ENCODE data around the gene TIMP4. TPM values are rescaled to one million over a fixed set of nuclear protein-coding genes. Genes with fewer than 3 reads are reported as not detected.

TIMP4 gene
- total and polyA plus RNA-seq, 4 donors: 0.36 to 1.7 (median 0.76) TPM

DNA sequence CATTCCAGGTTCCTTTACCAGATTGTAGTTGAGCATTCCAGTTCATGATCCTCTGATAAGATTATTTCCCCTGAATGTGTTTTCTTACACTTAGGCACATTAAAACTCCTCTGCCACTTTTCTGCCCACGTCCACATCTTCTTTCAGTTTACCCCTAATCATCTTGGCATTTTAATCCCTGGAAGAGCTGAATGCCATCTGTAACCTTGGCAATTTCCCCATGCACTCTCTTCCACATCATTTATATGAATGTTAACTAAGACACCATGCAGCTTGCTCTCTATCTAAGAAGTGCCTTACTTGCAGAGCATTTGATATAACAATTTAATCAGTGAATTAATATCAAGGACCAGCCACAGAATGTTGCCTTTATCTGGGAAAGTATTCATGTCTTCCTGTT is 25.8 kb downstream of the TIMP4 start (continued):
- TF ChIP-seq, protein P1, sequence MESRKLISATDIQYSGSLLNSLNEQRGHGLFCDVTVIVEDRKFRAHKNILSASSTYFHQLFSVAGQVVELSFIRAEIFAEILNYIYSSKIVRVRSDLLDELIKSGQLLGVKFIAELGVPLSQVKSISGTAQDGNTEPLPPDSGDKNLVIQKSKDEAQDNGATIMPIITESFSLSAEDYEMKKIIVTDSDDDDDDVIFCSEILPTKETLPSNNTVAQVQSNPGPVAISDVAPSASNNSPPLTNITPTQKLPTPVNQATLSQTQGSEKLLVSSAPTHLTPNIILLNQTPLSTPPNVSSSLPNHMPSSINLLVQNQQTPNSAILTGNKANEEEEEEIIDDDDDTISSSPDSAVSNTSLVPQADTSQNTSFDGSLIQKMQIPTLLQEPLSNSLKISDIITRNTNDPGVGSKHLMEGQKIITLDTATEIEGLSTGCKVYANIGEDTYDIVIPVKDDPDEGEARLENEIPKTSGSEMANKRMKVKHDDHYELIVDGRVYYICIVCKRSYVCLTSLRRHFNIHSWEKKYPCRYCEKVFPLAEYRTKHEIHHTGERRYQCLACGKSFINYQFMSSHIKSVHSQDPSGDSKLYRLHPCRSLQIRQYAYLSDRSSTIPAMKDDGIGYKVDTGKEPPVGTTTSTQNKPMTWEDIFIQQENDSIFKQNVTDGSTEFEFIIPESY (IDR thresholded peaks at IDR 0.05): no peak
- TF ChIP-seq SP1 (IDR thresholded peaks at IDR 0.05): no peak
- TF ChIP-seq RAD21 (IDR thresholded peaks at IDR 0.05): no peak
- TF ChIP-seq HNF4A (conservative IDR thresholded peaks at IDR 0.05): no peak
- TF ChIP-seq NR2F2 (IDR thresholded peaks at IDR 0.05): no peak
- TF ChIP-seq HNF4G (IDR thresholded peaks at IDR 0.05): no peak
- TF ChIP-seq FOXA2 (IDR thresholded peaks at IDR 0.05): no peak

DNA sequence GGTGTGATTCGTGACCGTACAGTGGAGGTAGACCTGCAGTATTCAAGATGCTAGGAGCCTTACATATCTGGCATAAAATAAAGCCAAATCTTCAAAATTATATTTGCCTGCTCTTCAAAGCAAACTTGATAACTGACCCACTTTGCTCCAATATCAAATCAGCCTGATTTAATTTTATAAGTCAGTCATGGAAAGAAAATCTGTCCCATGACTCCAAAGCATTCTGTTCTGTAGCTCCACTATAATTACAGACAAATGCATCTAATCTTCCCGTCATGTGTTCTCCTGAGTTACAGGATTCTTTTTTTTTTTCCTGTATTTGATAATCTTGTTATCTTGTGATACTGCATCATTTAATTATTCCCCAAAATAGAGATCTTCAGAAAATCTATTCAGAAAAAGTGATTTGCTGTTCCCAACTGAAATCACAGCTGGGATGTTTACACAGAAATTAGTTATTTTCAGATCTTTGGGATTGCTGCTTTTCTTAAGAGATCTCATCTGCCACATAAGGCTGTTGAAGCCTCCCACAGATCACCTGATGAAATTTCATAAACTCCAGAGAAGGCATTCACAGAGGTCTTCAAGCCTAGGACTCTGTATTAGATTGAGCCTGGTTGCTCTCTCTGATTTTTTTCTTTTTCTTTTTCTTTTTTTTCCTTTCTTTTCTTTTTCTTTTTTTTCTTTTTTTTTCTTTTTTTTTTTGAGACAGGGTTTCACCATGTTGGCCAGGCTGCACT is 27.2 kb downstream of the TIMP4 start:
- TF ChIP-seq RAD21 (IDR thresholded peaks at IDR 0.05) (no peak), FOXA2 (IDR thresholded peaks at IDR 0.05) (no peak), JUND (IDR thresholded peaks at IDR 0.05) (no peak), EGR1 (IDR thresholded peaks at IDR 0.05; ENCODE audit: low read depth in 2 of 2) (no peak), GABPA (IDR thresholded peaks at IDR 0.05 in 1 of 2, conservative IDR thresholded peaks at IDR 0.05 in 1 of 2) (no peak), FOXA1 (IDR thresholded peaks at IDR 0.05) (no peak), TAF1 (conservative IDR thresholded peaks at IDR 0.05) (no peak), SP1 (IDR thresholded peaks at IDR 0.05) (no peak), HNF4A (conservative IDR thresholded peaks at IDR 0.05) (no peak), YY1 (IDR thresholded peaks at IDR 0.05) (no peak), HNF4G (IDR thresholded peaks at IDR 0.05) (no peak)
- TF ChIP-seq, protein P1 (IDR thresholded peaks at IDR 0.05): no peak
- Histone ChIP-seq H3K4me3 (ENCODE audit: low read depth in 1 of 3, low read length in 3 of 3) (no peak overlapping the region), H3K9ac (ENCODE audit: low read depth in 1 of 2, low read length in 2 of 2) (no peak overlapping the region), H3K4me1 (ENCODE audit: control insufficient read depth in 4 of 4, insufficient read depth in 4 of 4, low read length in 3 of 4) (no peaks in the 10 kb centered on the region), H3K36me3 (ENCODE audit: control insufficient read depth in 4 of 4, insufficient read depth in 3 of 4, low read depth in 1 of 4, low read length in 3 of 4) (no peaks in the 10 kb centered on the region), H3K27ac (ENCODE audit: low read depth in 1 of 2, low read length in 2 of 2) (no peak overlapping the region), H3K9me3 (ENCODE audit: control insufficient read depth in 4 of 4, low read length in 3 of 4) (no peaks in the 10 kb centered on the region), H3K27me3 (ENCODE audit: control insufficient read depth in 4 of 4, insufficient read depth in 4 of 4, low read length in 3 of 4) (peaks cover 0 to 5% (median 2%) of the 10 kb centered on the region in 4 donors)
- DNase-seq (ENCODE audit: low spot score): no peak
- WGBS: 86% methylated on average over 3 of the region's 3 CpGs

DNA sequence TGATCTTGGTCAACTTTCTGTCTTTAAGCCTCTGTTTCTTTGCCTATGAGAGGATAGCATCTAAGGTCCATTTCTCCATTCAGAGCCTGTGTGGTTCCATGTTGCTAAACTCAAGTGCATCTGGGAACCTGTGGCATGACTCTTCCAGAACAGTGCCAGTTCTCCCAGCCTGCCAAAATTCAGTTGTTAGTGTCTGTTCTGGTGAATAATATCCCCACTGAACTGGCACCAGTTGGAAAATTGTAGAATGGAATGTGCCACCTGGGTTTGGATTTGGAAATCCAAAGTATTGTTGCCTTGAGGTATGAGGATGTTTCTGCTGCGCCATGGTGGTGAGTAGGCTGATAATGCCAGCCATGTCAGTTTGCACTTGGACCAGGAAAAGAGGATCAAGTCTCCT is 31.3 kb downstream of the TIMP4 start:
- Histone ChIP-seq H3K27me3 (ENCODE audit: control insufficient read depth in 4 of 4, insufficient read depth in 4 of 4, low read length in 3 of 4) (peaks cover 0 to 5% (median 0%) of the 10 kb centered on the region in 4 donors), H3K9ac (ENCODE audit: low read depth in 1 of 2, low read length in 2 of 2) (no peak overlapping the region), H3K27ac (ENCODE audit: low read depth in 1 of 2, low read length in 2 of 2) (no peak overlapping the region), H3K9me3 (ENCODE audit: control insufficient read depth in 4 of 4, low read length in 3 of 4) (no peaks in the 10 kb centered on the region), H3K4me1 (ENCODE audit: control insufficient read depth in 4 of 4, insufficient read depth in 4 of 4, low read length in 3 of 4) (no peaks in the 10 kb centered on the region), H3K4me3 (ENCODE audit: low read depth in 1 of 3, low read length in 3 of 3) (no peak overlapping the region), H3K36me3 (ENCODE audit: control insufficient read depth in 4 of 4, insufficient read depth in 3 of 4, low read depth in 1 of 4, low read length in 3 of 4) (no peaks in the 10 kb centered on the region)
- 93% methylated on average over 1 of the region's 1 CpG for WGBS
- DNase-seq (ENCODE audit: low spot score): no peak
- TF ChIP-seq HNF4G (IDR thresholded peaks at IDR 0.05) (no peak), HNF4A (conservative IDR thresholded peaks at IDR 0.05) (no peak), TAF1 (conservative IDR thresholded peaks at IDR 0.05) (no peak), JUND (IDR thresholded peaks at IDR 0.05) (no peak)
- TF ChIP-seq, protein P2, sequence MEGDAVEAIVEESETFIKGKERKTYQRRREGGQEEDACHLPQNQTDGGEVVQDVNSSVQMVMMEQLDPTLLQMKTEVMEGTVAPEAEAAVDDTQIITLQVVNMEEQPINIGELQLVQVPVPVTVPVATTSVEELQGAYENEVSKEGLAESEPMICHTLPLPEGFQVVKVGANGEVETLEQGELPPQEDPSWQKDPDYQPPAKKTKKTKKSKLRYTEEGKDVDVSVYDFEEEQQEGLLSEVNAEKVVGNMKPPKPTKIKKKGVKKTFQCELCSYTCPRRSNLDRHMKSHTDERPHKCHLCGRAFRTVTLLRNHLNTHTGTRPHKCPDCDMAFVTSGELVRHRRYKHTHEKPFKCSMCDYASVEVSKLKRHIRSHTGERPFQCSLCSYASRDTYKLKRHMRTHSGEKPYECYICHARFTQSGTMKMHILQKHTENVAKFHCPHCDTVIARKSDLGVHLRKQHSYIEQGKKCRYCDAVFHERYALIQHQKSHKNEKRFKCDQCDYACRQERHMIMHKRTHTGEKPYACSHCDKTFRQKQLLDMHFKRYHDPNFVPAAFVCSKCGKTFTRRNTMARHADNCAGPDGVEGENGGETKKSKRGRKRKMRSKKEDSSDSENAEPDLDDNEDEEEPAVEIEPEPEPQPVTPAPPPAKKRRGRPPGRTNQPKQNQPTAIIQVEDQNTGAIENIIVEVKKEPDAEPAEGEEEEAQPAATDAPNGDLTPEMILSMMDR (IDR thresholded peaks at IDR 0.05; ENCODE audit: low read depth, low read length, missing input control): no peak

Measured in liver (tissue), 9 donors.